ENCODE data around the gene SAC3D1.

The SAC3D1 gene

GRCh38 chr11:65063532-65063931 is 22.5 kb downstream of the SAC3D1 start:
- DNase-seq = no peak

DNA sequence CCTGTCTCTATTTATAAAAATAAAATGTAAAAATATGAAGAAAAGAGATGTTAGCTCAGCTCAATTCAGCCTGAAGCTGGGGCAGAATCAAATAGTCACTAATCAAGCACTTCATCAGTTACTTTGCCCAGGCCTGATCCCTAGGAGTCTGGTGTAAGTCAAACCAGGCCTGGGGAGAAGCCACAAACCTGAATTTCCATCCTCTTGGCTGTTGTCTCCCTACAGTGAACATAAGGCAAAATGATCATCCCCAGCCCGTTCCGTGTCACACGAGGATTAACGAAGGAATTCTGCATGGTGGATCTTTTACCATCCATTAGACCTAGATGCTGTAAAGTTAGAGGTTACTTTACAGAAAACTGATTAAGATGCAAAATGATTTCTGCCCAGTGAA is 23.8 kb downstream of the SAC3D1 start:
- DNase-seq = no peak

DNA sequence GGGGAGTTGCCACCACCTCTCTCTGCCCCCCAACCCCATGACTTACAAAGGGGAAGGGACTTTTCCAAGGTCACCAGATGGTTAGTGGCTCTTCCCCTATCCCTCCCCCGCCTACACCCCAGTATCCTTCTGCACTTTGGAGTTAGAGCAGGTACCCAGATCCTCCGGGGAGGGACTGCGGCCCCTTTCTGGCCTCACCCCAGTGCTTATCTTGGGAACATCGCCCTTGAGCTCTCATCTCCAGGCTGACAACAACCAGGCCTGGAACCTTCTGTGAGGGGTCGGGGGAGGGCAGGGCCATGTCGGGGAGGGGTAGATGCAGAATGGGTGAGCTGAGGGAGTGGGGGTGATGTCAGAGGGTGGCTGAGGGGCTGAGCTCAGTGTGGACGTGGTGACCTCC is 24.8 kb downstream of the SAC3D1 start:
- DNase-seq = no peak

GRCh38 chr11:65066315-65066714 is 25.3 kb downstream of the SAC3D1 start:
- DNase-seq = no peak

DNA sequence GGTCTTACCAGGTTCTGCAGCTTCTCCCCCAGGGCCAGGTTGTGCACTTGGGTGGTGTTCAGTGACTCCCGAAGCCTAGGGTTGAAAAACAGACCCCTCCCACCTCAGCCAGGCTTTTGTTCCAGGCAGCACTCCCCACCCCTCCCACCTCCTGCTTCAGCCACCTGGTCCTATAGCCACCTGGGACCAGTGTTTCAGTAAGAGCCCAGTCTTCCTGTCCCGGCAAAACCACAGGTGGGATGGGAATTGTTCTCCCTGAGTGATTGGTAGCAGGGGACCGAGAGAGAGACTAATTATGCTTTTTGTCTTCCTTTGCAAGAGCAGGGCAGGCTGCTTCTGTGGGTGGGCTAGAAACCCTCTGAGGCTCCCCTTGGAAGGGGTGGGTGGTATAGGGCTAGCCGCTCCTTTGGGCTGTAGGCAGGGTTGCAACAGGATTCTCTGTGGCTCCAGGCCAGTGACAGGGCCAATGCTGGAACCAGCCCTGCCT is 25.8 kb downstream of the SAC3D1 start:
- DNase-seq = peak; percentile 81

GRCh38 chr11:65067446-65067845 is 26.4 kb downstream of the SAC3D1 start:
- no peak for DNase-seq

DNA sequence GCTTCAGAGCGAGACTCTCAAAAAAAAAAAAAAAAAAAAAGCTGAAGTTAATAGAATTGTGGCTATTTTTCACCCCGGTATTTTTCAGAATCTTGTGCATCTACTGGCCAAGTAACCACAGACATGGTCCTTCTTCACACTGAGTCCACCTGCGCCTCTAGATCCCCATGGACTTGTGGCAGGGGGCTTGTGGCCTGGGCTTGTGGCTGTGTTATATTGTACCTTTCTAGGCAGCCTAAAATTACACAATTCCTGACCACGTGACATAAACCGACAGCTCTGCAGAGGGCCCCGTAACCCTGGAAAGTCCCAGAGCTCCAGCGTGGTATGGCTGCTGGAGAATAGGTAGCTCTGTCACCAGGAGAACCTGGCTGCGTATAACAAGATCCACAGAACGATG is 28.2 kb downstream of the SAC3D1 start:
- DNase-seq = no peak

- DNase-seq = no peak
Measured at GRCh38 chr11:65071907-65072630, 31.1 kb downstream of the SAC3D1 start.

DNA sequence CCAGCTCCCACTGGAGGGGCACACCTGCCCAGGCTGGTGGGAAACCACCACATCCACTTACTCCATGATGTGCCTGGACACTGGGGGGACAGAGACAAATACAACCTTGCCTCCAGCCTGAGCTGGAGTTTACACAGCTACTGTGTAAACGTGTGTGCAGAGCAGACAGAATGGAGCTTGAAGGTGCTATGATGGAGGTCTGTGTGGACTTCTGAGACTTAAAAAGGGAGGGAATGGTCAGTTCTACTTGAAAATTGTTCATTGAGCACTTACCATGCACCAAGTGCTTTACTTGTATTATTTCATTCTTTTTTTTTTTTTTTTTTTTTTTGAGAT is 31.6 kb downstream of the SAC3D1 start:
- no peak for DNase-seq

GRCh38 chr11:65077451-65077850 is 36.4 kb downstream of the SAC3D1 start:
- no peak for DNase-seq

GRCh38 chr11:65078151-65078550 is 37.1 kb downstream of the SAC3D1 start:
- no peak for DNase-seq

- no peak for DNase-seq
Measured at GRCh38 chr11:65078786-65079342, 37.9 kb downstream of the SAC3D1 start.

- DNase-seq = no peak
Measured at GRCh38 chr11:65083134-65083833, 42.3 kb downstream of the SAC3D1 start.

DNA sequence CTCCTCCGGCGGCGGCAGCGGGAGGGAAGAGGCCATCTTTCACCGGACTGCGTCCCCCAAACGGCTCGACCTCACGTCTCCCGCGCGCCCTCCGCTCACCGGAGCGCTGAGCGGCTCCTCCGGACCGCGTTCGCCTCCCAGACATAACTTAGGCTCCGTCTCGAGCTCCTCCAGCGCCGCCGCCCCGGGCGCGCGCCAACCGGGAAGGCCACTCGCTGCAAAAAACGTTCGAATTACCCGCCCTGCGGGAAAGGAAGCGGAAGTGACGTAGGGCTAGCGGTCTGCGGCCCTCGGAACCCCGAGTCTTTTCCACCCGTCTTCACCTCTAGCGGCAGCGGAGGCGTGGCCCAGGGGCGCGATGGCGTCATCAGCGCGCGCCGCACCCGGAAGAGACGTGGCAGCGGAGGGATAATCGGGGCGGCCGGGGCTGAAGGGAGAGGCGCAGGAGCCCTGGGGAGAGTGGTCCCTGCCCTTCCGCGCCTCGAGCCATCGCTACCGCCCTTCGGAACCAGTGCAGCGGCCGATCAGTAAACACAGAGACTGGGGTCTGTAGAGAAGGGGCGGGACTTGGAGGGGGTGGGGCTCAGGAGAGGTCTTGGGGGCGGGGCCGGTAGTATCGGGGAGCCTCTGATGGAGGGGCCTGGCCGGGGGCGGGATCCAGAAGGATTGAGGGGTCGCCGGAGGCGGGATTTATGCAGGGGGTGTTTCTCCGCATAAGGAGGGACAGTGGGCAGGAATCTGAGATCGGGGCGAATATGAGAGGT is 43.0 kb downstream of the SAC3D1 start, which contains the start of the genes CDCA5 and ZFPL1:
TSS of gene CDCA5 (minus strand) at position 207 of the 764 bp plus-strand sequence. CDS start at position 145, 62 bp downstream.
TSS of gene ZFPL1 (plus strand) at position 389 of the 764 bp plus-strand sequence. CDS start 477 bp downstream, outside the sequence.
- peak; percentile 92 for DNase-seq

DNA sequence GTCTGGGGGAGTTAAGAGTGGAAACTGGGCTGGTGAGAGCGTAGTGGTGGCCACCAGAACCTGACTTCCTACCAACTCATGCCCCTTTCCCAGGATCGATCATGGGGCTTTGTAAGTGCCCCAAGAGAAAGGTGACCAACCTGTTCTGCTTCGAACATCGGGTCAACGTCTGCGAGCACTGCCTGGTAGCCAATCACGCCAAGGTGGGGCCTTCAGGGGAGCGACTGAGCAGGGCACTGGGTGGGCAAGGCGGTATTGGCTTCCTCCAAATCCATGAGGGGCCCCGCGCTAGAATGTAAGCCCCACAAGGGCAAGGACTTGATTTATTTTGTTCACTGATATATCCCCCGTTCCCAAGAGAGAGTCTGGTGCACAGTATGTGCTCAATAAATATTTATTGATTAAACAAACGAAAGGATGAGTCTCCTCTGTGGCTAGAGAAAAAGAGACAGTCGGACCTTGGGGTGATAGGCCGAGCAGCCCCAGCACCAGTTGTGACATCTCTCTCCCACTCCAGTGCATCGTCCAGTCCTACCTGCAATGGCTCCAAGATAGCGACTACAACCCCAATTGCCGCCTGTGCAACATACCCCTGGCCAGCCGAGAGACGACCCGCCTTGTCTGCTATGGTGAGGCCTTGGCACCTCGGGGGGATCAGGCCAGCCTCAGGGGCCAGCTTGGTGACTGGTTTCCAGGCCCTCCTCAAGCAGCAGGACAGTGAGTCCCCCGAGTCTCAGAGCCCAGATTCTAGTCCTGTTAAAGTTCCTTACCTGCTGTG is 43.8 kb downstream of the SAC3D1 start:
- no peak for DNase-seq

DNA sequence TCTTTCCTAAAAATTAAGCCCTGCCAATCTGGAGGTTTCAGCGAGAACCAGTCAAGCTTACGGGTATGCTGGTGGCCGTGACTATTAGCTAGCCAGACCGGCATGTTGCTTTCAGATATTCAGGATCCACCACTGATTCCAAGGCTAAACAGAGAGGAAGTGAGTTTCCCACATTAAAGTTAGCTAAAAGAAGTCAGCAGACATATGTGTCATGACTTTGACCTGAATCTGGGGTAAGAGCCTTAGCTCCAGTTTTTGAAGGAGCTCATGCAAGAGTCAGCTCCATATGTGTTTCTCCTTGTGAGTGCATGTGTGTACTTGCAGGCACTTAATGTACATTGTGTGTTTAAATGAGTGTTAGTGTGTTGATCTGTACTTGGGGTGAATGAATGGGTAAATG is 44.4 kb downstream of the SAC3D1 start:
- no peak for DNase-seq

DNA sequence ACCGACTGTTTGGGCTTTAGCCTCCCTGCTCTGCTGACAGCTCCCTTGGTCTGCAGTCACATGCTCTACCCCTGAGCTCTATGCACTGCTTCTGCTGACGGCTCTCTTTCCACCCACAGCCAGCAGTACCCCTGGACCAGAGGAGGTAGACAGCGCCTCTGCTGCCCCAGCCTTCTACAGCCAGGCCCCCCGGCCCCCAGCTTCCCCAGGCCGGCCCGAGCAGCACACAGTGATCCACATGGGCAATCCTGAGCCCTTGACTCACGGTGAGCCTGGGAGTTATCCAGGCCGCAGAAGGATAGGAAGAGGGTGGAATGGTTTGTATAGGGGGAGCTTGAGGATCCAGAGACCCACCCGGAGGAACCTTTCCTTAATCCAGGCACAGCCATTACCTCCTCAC is 45.8 kb downstream of the SAC3D1 start:
- no peak for DNase-seq

DNA sequence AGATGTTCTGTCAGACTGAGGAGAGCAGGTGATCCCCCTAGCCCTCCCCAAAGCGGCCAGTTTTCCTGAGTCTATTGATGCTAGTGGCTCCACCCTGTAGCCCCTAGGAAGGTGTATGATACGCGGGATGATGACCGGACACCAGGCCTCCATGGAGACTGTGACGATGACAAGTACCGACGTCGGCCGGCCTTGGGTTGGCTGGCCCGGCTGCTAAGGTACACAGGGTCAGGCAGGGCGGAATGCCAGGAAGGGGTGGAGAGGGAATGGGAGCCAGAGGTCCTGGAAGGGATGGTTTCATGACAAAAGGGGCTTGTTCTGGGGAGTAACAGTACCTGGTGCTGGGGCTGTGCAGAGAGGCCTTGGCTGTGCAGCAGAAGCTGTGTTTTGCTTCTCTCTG is 46.2 kb downstream of the SAC3D1 start:
- no peak for DNase-seq

GRCh38 chr11:65087827-65088226 is 46.8 kb downstream of the SAC3D1 start:
- no peak for DNase-seq

GRCh38 chr11:65089621-65090020 is 48.6 kb downstream of the SAC3D1 start:
- no peak for DNase-seq

DNA sequence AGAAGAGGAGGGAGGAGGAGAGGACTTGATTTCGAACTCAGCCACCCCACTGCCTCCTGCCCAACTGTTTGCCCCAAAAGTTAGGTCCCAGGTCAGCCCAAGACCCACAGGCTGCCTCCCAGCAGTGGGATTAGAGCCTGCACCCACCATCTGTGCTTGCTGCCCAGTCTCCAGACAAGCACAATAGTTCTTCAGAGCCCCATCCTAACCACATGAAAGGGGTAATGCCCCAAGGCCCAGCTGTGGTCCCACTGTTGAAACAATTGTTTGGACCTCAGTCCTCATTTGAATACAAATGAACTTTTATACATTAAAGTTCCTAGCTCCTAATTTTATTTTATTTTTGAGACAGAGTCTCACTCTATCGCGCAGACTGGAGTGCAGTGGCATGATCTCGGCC is 49.6 kb downstream of the SAC3D1 start:
- no peak for DNase-seq

Data from COR-L47 (cell line).